HG02571 (cell line): Measurements from ENCODE around the gene ZDHHC11B.
"Not testable (repeated sequence)": the region's sequence is repeated elsewhere in the genome, so short reads cannot be mapped to it uniquely, and the experiment has no call there.

Source experiments
- ATAC-seq: cut with Tn5 transposase; IDR thresholded peaks from one replicate; pipeline ENCODE4 v1.9.1; 2021; ENCODE audit warnings: mild to moderate bottlenecking, moderate library complexity; ENCODE audit not compliant: unreplicated experiment

ZDHHC11B gene

GRCh38 chr5:727087-727486, 57.4 kb downstream of the ZDHHC11B start:
- ATAC-seq, result not testable (repeated sequence)

- not testable (repeated sequence) for ATAC-seq
Measured at GRCh38 chr5:723865-724264, 60.7 kb downstream of the ZDHHC11B start.

- not testable (repeated sequence) for ATAC-seq
Measured at GRCh38 chr5:723309-723708, 61.2 kb downstream of the ZDHHC11B start.

GRCh38 chr5:719379-719778, 65.2 kb downstream of the ZDHHC11B start:
- ATAC-seq, result not testable (repeated sequence)

- ATAC-seq, result no peak
Measured at GRCh38 chr5:717143-717542, 67.4 kb downstream of the ZDHHC11B start.

- ATAC-seq, result not testable (repeated sequence)
Measured at GRCh38 chr5:716740-717139, 67.8 kb downstream of the ZDHHC11B start.

GRCh38 chr5:715636-716035, 68.9 kb downstream of the ZDHHC11B start:
- ATAC-seq, result not testable (repeated sequence)

GRCh38 chr5:714215-715118, 70.1 kb downstream of the ZDHHC11B start:
- not testable (repeated sequence) for ATAC-seq

- not testable (repeated sequence) for ATAC-seq
Measured at GRCh38 chr5:713686-714085, 70.8 kb downstream of the ZDHHC11B start.

GRCh38 chr5:708848-709517, 75.5 kb downstream of the ZDHHC11B start:
- ATAC-seq, result not testable (repeated sequence)

GRCh38 chr5:708374-708773, 76.2 kb downstream of the ZDHHC11B start:
- ATAC-seq, result not testable (repeated sequence)

GRCh38 chr5:706127-706526, 78.4 kb downstream of the ZDHHC11B start:
- ATAC-seq, result not testable (repeated sequence)

- ATAC-seq, result not testable (repeated sequence)
Measured at GRCh38 chr5:696753-697702, 87.5 kb downstream of the ZDHHC11B start.

- ATAC-seq, result not testable (repeated sequence)
Measured at GRCh38 chr5:696191-696590, 88.3 kb downstream of the ZDHHC11B start.

- ATAC-seq, result not testable (repeated sequence)
Measured at GRCh38 chr5:695475-695874, 89.1 kb downstream of the ZDHHC11B start.

GRCh38 chr5:694042-694431, 90.5 kb downstream of the ZDHHC11B start:
- ATAC-seq, result not testable (repeated sequence)

- ATAC-seq, result peak; percentile 79
Measured at GRCh38 chr5:693271-694041, 91.1 kb downstream of the ZDHHC11B start, which contains the start of gene TPPP. Gene TPPP (minus strand): TSS chr5:693352. CDS start chr5:678060, 15,292 bp downstream.

- ATAC-seq, result peak; percentile 3
Measured at GRCh38 chr5:692529-693041, 91.9 kb downstream of the ZDHHC11B start.

- ATAC-seq, result no peak
Measured at GRCh38 chr5:691817-692528, 92.6 kb downstream of the ZDHHC11B start.
